Muscle of leg (tissue), 11 donors: ENCODE results near the gene RRP1. TPM values are rescaled to one million over a fixed set of nuclear protein-coding genes. Genes with fewer than 3 reads are reported as not detected.

Experiments
- DNase-seq: peaks from one replicate; pipeline ENCODE4 v3.0.0; 2013
- H3K27ac ChIP-seq: one replicate; pipeline ENCODE4 v1.5.1; 2013; ENCODE audit warnings: mild to moderate bottlenecking, low read length, control low read depth
- H3K27me3 ChIP-seq: one replicate; pipeline ENCODE4 v1.6.1; 2013; ENCODE audit warnings: low read length; ENCODE audit not compliant: control insufficient read depth, insufficient read depth
- H3K36me3 ChIP-seq: one replicate; pipeline ENCODE4 v1.6.1; 2013; ENCODE audit warnings: low read length; ENCODE audit not compliant: control insufficient read depth, insufficient read depth
- H3K4me1 ChIP-seq: one replicate; pipeline ENCODE4 v1.6.1; 2013; ENCODE audit warnings: low read length; ENCODE audit not compliant: control insufficient read depth, insufficient read depth
- H3K4me3 ChIP-seq: one replicate; pipeline ENCODE4 v1.5.1; 2013; ENCODE audit warnings: low read length, control low read depth
- H3K9me3 ChIP-seq: replicated peaks from 2 replicates; pipeline ENCODE4 v1.6.1; 2013; ENCODE audit warnings: low read depth, low read length; ENCODE audit not compliant: control insufficient read depth
- WGBS: methylation state at CpG from one replicate; pipeline ENCODE4 v1.1.5; 2013; ENCODE audit warnings: missing lambda C conversion rate; ENCODE audit not compliant: insufficient coverage; 5-methylcytosine and 5-hydroxymethylcytosine counted together
- polyA plus RNA-seq, 8 donors: library from polyadenylated mRNA; unstranded; fragments of 120-200 nt; gene quantifications; one replicate each; pipeline versions ENCODE4 v1.2.1 to v1.2.3, GENCODE V29; 2013; ENCODE audit warnings: inconsistent platforms in 1 of 8, low replicate concordance in 1 of 8; ENCODE audit not compliant: insufficient read length in 8 of 8, insufficient read depth in 1 of 8
- total RNA-seq: library from RNA; stranded (reverse); fragments of 120-200 nt; gene quantifications from one replicate; pipeline ENCODE4 v1.2.4, GENCODE V29; 2013

Gene RRP1
- total and polyA plus RNA-seq, 9 donors = 12.9 to 22.7 (median 20.8) TPM

GRCh38 chr21:43786807-43787440, 2.5 kb upstream of the RRP1 start:
- no peak overlapping the region for H3K4me3 ChIP-seq

GRCh38 chr21:43790010-43790524, 690 bp downstream of the RRP1 start:
- DNase-seq = peak; percentile 32
- H3K27ac ChIP-seq = no peak overlapping the region

More at GRCh38 chr21:43786807-43787440, 2.5 kb upstream of the RRP1 start:
- 96% methylated on average over 38 of the region's 38 CpGs for WGBS
- DNase-seq = no peak
- Histone ChIP-seq H3K27me3 (peaks cover 2% of the 10 kb centered on the region), H3K27ac (no peak overlapping the region), H3K36me3 (peaks cover 6% of the 10 kb centered on the region), H3K9me3 (no peaks in the 10 kb centered on the region), H3K4me1 (peaks cover 9% of the 10 kb centered on the region)

GRCh38 chr21:43792406-43792805, 3.0 kb downstream of the RRP1 start:
- H3K4me1 ChIP-seq = peaks cover 9% of the 10 kb centered on the region
- no peak for DNase-seq
- no peak overlapping the region for H3K4me3 ChIP-seq
- no peak overlapping the region for H3K27ac ChIP-seq
- whole genome bisulfite sequencing = 100% methylated on average over 6 of the region's 8 CpGs
- H3K27me3 ChIP-seq = no peaks in the 10 kb centered on the region
- H3K9me3 ChIP-seq = no peaks in the 10 kb centered on the region
- H3K36me3 ChIP-seq = peaks cover 60% of the 10 kb centered on the region

More at GRCh38 chr21:43790010-43790524, 690 bp downstream of the RRP1 start:
- Histone ChIP-seq H3K4me1 (peaks cover 9% of the 10 kb centered on the region), H3K4me3 (peak overlapping the region; percentile 91), H3K36me3 (peaks cover 37% of the 10 kb centered on the region), H3K27me3 (peaks cover 2% of the 10 kb centered on the region), H3K9me3 (no peaks in the 10 kb centered on the region)
- 7% methylated on average over 13 of the region's 13 CpGs for WGBS

GRCh38 chr21:43793243-43793642, 3.9 kb downstream of the RRP1 start:
- whole genome bisulfite sequencing = 94% methylated on average over 13 of the region's 16 CpGs
- no peaks in the 10 kb centered on the region for H3K27me3 ChIP-seq
- H3K4me1 ChIP-seq = peaks cover 9% of the 10 kb centered on the region
- peaks cover 68% of the 10 kb centered on the region for H3K36me3 ChIP-seq
- H3K4me3 ChIP-seq = no peak overlapping the region
- DNase-seq = no peak
- no peaks in the 10 kb centered on the region for H3K9me3 ChIP-seq
- no peak overlapping the region for H3K27ac ChIP-seq

GRCh38 chr21:43794311-43794710, 4.9 kb downstream of the RRP1 start:
- peaks cover 78% of the 10 kb centered on the region for H3K36me3 ChIP-seq
- 89% methylated on average over 11 of the region's 12 CpGs for WGBS
- peaks cover 9% of the 10 kb centered on the region for H3K4me1 ChIP-seq
- no peak overlapping the region for H3K4me3 ChIP-seq
- no peaks in the 10 kb centered on the region for H3K27me3 ChIP-seq
- H3K9me3 ChIP-seq = no peaks in the 10 kb centered on the region
- DNase-seq = no peak
- no peak overlapping the region for H3K27ac ChIP-seq

GRCh38 chr21:43794857-43795256, 5.5 kb downstream of the RRP1 start:
- H3K4me3 ChIP-seq = no peak overlapping the region
- H3K27me3 ChIP-seq = no peaks in the 10 kb centered on the region
- WGBS = 89% methylated on average over 9 of the region's 14 CpGs
- peaks cover 9% of the 10 kb centered on the region for H3K4me1 ChIP-seq
- H3K27ac ChIP-seq = no peak overlapping the region
- no peaks in the 10 kb centered on the region for H3K9me3 ChIP-seq
- peaks cover 84% of the 10 kb centered on the region for H3K36me3 ChIP-seq
- no peak for DNase-seq

GRCh38 chr21:43797415-43797814, 8.0 kb downstream of the RRP1 start:
- H3K27me3 ChIP-seq = no peaks in the 10 kb centered on the region
- 90% methylated on average over 16 of the region's 19 CpGs for WGBS

GRCh38 chr21:43797925-43798715, 8.7 kb downstream of the RRP1 start:
- H3K9me3 ChIP-seq = no peaks in the 10 kb centered on the region
- peaks cover 97% of the 10 kb centered on the region for H3K36me3 ChIP-seq
- H3K4me1 ChIP-seq = no peaks in the 10 kb centered on the region
- WGBS = 87% methylated on average over 30 of the region's 30 CpGs
- H3K27me3 ChIP-seq = no peaks in the 10 kb centered on the region
- no peak overlapping the region for H3K4me3 ChIP-seq
- no peak for DNase-seq
- H3K27ac ChIP-seq = no peak overlapping the region

More at GRCh38 chr21:43797415-43797814, 8.0 kb downstream of the RRP1 start:
- Histone ChIP-seq H3K4me3 (no peak overlapping the region), H3K27ac (no peak overlapping the region), H3K9me3 (no peaks in the 10 kb centered on the region), H3K4me1 (no peaks in the 10 kb centered on the region), H3K36me3 (peaks cover 96% of the 10 kb centered on the region)
- DNase-seq = no peak

GRCh38 chr21:43799301-43799840, 10.0 kb downstream of the RRP1 start:
- H3K27me3 ChIP-seq = no peaks in the 10 kb centered on the region
- H3K36me3 ChIP-seq = peaks cover 97% of the 10 kb centered on the region
- DNase-seq = no peak
- no peaks in the 10 kb centered on the region for H3K9me3 ChIP-seq
- WGBS = 95% methylated on average over 18 of the region's 19 CpGs
- H3K4me3 ChIP-seq = no peak overlapping the region
- H3K4me1 ChIP-seq = no peaks in the 10 kb centered on the region
- no peak overlapping the region for H3K27ac ChIP-seq

GRCh38 chr21:43800124-43800523, 10.7 kb downstream of the RRP1 start:
- no peak for DNase-seq
- 89% methylated on average over 10 of the region's 17 CpGs for WGBS
- H3K4me1 ChIP-seq = no peaks in the 10 kb centered on the region
- no peak overlapping the region for H3K27ac ChIP-seq
- no peaks in the 10 kb centered on the region for H3K9me3 ChIP-seq
- H3K36me3 ChIP-seq = peaks cover 93% of the 10 kb centered on the region
- H3K4me3 ChIP-seq = no peak overlapping the region
- H3K27me3 ChIP-seq = no peaks in the 10 kb centered on the region
